NCI-H2196 (cell line): ENCODE results near the gene KIAA1671.

ENCODE experiments used
- DNase-seq: peaks from one replicate; lab custom pipeline; 2025; ENCODE audit not compliant: unreplicated experiment; lab: John Stamatoyannopoulos, UW

Gene KIAA1671

GRCh38 chr22:25134451-25134850 is 181.9 kb downstream of the KIAA1671 start:
- no peak for DNase-seq

- DNase-seq = no peak
Observed at GRCh38 chr22:25136953-25137576, 184.5 kb downstream of the KIAA1671 start.

GRCh38 chr22:25137577-25138525 is 185.3 kb downstream of the KIAA1671 start:
- DNase-seq = no peak

GRCh38 chr22:25139062-25139461 is 186.5 kb downstream of the KIAA1671 start:
- DNase-seq = no peak

- no peak for DNase-seq
Observed at GRCh38 chr22:25142102-25142501, 189.6 kb downstream of the KIAA1671 start.

GRCh38 chr22:25143156-25144076 is 190.9 kb downstream of the KIAA1671 start:
- DNase-seq = no peak

- DNase-seq = no peak
Observed at GRCh38 chr22:25144522-25144921, 192.0 kb downstream of the KIAA1671 start.

GRCh38 chr22:25146307-25146706 is 193.8 kb downstream of the KIAA1671 start:
- DNase-seq = no peak

- DNase-seq = no peak
Observed at GRCh38 chr22:25146906-25147641, 194.6 kb downstream of the KIAA1671 start.

- DNase-seq = no peak
Observed at GRCh38 chr22:25147642-25147928, 195.1 kb downstream of the KIAA1671 start.

GRCh38 chr22:25148149-25148691 is 195.7 kb downstream of the KIAA1671 start:
- DNase-seq = peak; percentile 6

- no peak for DNase-seq
Observed at GRCh38 chr22:25149014-25149413, 196.5 kb downstream of the KIAA1671 start.

GRCh38 chr22:25153961-25154666 is 201.6 kb downstream of the KIAA1671 start:
- DNase-seq = peak; percentile 41

GRCh38 chr22:25154667-25154999 is 202.1 kb downstream of the KIAA1671 start:
- DNase-seq = no peak

- DNase-seq = no peak
Observed at GRCh38 chr22:25156736-25157135, 204.2 kb downstream of the KIAA1671 start.

GRCh38 chr22:25159028-25159427 is 206.5 kb downstream of the KIAA1671 start:
- DNase-seq = no peak

- no peak for DNase-seq
Observed at GRCh38 chr22:25160120-25160996, 207.8 kb downstream of the KIAA1671 start.

GRCh38 chr22:25161017-25161915 is 208.8 kb downstream of the KIAA1671 start:
- DNase-seq = no peak
